CD4-positive, alpha-beta T cell treated with Interleukin-15 for 1 hour (primary cell): ENCODE data around the gene RNF8.

ENCODE experiments used
- DNase-seq: peaks from one replicate; pipeline ENCODE4 v3.0.0-alpha.2; 2020

RNF8 gene

DNA sequence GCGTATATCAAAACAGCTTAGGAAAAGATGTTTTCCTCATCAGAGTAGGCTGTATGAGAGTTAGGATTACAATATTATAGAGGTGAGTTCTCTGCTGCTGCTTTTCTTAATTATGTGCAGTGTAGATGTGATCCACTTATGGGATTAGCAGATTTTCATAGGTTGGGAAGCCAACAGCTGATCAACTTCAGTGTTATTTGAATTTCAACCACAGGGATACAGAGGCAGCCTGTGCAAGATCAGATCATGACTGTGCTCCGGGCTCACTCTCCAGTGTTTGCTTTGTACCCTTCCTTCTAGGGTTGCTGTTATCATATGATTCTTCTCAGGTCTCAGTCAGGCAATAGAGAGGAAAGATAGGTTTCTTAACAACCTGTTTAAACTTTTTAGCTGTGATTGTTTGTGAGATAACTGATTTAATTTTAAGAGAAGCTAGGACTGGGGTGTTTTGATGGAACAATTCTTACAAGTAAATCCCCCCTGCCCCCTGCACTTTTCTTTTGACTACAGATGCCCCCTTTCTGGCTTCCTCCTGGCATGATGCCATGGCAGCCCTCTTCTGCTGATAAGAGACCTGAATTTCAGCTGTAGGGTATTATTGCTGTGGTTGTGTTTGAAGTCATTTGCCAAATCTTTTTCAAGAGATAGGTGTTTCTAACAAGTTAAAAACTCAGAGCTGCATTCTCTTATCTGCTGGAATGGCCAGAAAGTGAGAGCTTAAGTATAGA, 8.5 kb downstream of the RNF8 start:
- DNase-seq: no peak

DNA sequence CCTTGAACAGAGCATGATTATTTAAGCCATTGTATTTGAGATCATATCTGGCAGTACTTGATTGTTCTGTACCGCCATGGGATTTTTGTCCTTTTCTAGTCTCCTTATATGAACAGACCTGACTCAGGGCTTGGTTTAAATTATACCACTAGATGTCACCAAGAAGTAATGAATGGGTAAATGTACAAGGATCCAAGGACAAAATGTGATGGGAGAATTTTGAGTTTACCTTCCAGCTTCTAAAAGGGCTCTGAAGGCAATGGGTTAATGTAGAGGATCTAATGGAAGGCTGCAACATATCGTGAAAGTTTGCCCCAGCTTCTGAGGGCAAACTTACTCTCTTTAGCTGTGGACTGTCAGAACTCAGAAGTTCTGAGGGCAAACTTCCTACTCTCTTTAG, 12.0 kb downstream of the RNF8 start:
- no peak for DNase-seq

DNA sequence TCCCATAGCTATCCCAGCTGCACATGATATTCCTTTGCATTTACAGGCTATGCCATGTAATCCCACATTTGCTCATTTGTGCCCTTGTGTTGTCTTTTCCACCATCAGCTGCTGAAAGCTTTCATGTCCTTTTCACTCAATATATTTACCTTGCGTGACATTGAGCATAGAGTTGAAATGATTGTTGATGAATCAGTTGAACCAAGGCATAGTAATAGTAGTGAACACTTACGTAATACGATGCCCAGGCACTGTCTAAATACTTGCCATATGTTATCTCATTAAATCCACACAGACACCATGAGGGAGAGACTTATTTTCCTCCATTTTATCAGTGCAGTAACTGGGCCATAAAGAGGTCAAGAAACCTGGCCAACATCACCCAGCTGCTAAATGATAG, 13.1 kb downstream of the RNF8 start:
- no peak for DNase-seq

DNA sequence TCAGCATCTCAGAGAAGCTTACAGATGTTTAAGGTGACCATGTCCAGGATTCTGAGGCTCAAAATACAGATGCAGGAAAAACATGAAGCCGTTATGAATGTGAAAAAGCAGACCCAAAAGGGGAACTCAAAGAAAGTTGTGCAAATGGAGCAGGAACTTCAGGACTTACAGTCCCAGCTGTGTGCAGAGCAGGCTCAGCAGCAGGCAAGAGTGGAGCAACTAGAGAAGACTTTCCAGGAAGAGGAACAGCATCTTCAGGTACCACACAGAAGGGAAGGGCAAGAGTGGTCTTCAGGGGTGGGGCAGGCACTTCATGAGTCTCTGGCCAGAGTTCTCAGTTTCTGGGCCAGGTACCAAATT, 15.2 kb downstream of the RNF8 start:
- DNase-seq: no peak

DNA sequence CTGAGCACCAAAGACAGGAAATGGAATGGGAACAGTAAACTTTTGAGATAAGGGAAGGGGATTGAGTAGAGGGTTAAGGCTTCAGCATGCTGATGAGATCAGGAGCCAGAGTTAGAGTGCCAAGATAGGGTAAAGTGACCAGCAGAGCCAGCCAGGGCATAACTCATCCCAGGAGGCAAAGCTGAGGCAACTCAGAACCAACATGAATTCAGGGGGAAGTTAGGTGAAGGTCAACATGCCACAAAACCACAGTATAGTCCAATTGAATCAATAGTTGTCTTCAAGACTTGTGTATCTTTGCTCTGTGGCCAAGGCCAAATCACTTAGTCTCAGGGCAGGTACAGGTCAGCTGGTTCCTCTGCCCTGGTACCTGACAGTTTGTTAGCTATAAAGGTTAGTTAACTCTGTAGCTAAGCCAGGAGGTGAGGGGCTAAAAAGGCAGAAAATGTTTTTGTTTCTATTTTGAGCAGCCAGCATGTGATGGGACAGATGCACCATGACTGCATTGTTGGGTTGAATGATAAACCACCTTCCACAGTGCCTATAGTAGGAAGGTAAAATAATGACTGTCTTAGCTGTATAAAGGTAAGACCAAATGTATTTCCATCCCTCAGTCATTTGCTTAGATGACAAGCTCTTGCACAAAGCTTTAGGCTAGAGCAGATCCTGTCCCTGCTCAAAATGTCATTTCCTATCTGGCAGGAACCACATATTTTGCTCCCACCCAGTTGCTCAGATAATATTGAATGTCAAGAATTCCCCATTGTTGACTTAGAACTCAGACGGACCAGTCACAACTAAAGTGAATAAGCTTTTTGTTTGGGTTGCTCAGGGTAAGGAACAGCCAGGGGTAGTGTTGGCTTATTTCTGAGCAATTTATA, 15.8 kb downstream of the RNF8 start:
- DNase-seq: no peak

DNA sequence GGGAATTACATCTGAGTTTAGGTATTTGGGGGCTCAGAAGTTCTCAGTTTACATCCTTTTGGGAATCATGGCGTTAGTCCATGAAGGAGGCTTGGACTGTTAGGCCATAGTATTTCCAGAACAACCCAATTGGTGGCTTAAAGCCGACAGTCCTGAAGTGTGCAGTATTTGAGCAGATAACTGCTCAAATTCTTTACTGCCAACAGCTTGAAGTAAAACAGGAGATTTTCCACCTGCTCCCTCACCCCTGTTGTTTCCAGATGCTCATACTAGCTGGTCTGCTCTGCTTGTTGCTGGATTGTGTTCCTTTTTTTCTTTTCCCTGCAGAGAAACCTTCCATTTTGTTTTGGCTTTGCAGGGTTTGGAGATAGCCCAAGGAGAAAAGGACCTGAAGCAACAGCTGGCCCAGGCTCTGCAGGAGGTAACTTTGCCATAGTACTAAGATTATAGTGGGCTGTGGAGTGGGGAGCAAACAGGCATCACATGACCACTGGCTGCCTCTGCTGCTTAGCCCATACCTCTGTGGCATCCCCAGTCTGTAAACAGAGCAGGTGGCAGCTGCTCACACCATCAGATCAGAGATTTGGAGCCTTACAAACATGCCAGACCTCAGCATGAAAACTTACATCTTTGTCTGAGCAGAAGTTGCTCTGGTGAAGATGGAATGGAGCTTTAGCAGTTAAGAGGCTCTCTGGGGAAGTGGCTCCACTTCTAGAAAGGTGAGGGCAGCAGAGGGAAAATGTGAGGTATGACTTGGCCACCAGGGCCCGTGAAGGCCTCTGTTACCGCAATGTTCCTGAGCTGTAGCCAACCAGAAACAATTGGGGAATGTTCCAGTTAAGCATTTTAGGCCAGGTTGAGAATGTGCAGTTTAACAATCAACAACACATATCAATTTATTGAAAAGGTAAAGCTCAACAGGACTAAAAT, 17.6 kb downstream of the RNF8 start:
- DNase-seq: no peak

DNA sequence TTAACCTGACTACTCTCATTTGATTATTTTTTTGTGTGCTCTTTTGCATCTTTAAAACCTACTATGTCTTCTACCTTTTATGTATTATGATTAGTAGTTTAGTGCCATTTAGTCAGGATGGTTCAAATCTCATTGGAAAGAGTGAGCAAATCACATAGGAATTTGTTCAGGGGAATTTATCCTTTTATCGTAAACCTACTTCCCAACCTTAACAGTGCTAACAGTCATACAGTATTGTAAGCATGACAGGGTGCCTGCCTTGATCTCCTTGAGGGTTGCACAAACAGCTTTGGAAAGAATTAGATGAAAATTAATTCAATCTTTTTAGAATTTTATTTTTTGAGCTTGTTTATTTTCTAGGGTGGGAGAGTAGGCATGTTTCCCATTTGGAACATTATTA, 18.3 kb downstream of the RNF8 start:
- no peak for DNase-seq

DNA sequence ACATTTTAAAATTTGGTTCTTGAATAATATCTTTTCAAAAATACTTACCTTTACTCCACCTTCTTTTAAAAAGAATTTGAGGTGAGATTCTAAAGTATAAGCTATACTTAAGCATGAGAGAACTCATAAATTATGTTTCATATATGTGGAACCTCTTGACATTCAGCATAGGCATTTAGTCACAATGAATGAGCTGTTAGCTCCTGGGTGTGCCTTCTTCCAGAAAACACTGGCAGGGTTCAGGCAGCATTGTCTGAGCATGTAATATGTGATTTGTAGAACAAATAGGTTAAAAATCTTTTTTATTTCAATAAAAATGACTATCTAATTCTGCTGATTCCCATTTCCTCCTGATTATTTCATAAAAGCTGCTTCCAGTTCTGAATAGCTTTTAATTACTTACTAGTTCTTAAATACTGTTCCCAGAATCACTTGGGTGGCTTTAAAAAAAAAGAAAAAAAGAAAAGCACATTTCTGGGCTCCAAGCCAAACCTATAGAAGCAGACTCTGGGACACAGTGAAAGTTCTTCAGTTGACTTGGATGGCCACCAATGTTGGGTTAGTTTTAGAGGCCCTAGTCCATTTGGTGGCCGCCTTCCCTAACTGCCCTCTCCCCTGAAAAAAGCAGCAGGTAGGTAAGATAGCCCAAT, 20.2 kb downstream of the RNF8 start:
- no peak for DNase-seq

DNA sequence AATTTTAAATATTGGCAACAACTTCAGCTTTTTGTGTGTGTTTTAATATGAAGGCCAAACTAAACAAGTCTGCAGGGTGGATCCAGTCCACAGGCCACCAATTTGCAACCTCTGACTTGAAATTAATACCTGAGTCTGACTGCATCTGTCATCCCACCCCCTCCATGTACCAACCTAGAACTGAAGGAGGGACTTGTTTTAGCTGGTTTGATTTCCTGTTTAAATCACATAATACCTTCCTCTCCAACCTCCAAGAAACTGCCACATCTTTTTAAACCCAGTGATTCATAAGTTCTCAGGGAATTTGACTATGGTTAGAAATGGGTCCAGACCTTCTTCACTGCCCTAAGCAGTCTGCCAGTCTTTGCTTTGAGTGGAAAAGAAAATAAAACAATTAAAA, 21.6 kb downstream of the RNF8 start:
- DNase-seq: no peak

DNA sequence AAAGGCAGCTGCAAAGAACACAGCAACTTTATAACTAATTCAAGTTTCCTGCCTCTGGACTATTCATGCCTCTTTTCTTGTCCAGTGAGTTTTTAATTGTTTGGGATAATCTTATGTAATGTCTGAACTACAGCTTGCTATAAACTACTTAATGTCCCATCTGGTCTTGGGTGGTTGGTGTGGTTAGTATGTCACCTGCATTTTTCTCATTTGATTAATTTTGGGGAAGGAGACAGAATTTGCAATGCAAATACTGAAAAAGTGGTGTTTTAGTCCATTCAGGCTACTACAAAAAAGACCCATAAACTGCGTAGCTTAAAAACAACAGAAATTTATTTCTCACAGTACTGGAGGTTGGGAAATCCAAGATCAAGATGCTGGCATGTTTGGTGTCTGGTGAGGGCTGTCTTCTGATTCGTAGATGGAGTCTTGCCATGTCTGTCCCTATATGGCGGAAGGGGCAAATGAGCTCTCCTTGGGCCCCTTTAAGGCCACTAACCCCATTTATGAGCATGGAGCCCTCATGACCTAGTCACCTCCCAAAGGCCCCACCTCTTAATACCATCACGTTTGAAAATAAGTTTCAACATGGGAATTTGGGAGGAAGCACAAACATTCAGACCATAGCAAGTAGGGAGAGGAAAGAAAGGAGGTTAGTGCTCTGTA, 22.4 kb downstream of the RNF8 start:
- no peak for DNase-seq

DNA sequence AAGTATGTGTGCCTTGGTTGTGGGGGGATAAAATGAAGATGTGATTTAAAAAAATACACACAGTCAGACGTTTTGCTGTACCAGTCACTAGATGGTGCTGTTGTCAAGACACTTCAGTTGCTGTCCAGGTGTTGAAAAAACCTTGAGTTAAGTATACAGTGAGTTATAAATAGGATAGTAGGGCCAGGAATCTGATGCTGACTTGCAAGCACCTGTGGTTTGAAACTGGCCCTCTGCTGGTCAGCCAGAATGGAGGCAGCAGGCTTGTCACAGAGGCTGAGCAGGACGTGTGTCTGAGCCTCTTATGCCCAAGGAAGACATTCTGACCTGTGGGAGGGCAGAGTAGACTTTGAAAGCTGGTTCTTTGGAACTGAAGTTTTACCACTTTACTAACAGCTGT, 27.8 kb downstream of the RNF8 start:
- DNase-seq: no peak

DNA sequence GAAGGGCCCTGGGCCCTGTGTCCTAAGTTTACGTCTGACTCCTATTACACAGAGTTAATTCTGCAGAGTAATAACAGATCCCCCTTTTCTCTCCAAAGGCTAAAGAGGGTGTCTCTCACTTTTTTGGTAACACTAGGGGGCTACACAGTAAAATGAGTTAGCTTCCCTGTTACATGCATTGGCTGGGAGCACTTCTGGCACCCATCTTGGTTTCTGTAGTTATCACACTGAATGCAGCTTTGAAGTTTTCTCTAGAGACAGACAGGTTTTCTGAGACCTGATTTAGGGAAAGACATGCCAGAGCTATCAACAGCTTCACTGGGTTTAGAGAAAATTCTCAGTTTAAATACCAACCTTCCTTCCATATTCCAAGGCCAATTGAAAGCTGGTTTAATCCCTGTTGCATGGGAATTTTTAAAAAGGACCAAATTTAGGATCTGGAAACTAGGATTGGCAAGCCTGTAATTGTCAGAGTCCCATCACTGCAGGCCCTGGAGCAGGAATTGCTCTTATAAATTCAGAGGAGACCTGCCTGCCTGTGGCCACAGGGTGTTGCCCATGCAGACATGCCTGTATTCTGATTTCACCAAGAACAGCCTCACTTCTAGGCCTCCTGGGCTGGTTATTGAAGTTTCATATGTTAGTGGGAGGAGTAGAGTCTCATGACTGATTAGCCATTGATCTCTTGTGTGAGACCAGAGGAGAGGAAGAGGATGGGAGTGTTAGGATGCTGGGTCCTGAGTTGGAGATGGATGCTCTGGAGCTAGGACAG, 29.4 kb downstream of the RNF8 start:
- DNase-seq: no peak

DNA sequence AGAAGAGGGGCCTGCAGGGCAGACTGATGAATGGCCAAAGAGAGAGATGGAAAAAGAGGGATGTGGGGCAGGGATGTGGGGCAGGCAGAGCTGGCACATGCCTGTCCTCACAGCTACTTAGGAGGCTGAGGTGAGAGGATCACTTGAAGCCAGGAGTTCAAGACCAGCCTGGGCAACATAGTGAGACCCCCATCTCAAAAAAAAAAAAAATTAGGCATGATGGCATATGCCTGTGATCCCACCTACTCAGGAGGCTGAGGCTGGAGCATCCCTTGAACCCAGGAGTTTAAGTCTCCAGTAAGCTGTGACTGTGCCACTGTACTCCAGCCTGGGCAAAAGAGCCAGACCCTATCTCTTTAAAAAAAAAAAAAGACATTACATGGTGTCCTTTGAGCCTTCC, 34.8 kb downstream of the RNF8 start:
- DNase-seq: no peak

DNA sequence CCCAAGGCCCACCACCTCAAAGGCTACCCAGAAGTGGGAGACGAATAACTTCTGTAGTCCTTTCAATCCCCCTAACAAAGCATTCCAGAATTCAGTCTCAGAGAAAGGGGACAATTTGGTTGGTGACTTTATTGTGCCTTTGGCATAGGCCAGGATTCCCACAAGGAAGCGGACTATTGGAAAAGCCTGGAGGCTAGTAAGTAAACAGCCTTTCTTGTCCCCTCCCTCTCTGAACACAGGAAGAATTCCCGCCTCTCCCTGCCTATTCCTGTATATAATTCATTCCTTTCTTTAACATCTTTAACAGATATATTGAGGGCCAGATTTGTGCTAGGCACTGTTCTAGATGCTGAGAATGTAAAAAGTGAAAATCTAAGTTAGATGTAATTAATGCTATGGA, 36.1 kb downstream of the RNF8 start:
- no peak for DNase-seq

DNA sequence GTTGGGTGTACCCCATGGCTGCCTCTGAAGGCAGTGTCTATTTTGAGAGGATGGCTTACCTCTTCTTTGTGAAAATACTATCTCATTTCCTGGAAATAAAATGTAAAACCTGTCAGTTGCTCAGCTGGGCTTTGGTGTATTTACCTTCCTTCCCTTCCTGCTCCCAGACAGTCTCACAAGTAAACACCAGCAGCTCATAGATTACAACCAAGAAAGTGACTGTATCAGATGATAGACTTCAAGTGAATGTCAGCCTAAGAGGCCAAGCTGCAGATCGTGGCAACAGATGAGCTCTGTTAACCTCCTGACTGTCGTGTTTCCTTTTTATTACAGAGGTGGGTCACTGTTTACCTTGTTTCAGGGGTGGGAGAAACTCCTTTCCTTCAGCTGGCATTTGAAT, 37.3 kb downstream of the RNF8 start:
- no peak for DNase-seq

DNA sequence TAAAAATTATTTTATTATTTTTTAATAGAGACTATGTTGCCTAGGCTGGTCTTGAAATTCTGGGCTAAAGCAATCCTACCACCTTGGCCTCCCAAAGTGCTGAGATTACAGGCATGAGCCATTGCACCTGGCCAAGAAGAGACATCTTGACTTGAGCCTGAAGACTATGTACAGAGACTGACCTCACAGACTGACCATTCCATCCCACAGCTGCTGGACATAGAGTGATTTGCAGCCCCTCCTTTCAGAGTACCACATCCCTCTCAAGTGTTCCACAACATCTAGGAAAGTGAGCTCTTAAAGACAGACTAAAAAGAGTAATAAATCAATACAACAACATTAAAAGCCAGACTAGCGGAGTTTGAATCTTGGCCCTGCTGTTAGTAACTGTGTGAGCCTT, 39.0 kb downstream of the RNF8 start:
- DNase-seq: no peak

DNA sequence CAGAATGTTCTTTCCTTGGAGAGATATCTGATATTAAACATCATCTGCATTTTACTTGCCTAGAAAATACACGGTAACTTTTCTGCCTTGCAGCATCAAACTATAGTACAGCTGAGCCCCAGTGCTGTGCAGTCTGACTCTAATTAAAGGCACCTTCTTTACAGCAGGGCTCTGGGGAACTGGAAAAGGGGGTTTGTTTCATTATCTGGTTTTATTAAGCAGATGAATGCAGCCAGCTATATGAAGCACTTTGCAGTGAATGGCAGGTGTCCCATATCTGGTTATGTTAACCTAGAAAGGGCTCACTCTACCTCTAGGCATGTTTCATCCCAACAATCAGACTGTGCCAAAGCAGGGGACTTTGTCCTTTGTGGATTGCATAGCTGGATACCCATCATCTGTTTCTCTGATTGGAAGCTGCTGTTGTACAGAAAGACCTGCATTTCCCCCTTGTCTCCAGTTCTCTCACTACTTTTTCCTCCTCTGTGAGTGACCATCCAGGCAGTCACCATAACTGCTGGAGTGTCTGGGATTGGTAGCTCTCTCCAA, 39.7 kb downstream of the RNF8 start:
- DNase-seq: no peak

DNA sequence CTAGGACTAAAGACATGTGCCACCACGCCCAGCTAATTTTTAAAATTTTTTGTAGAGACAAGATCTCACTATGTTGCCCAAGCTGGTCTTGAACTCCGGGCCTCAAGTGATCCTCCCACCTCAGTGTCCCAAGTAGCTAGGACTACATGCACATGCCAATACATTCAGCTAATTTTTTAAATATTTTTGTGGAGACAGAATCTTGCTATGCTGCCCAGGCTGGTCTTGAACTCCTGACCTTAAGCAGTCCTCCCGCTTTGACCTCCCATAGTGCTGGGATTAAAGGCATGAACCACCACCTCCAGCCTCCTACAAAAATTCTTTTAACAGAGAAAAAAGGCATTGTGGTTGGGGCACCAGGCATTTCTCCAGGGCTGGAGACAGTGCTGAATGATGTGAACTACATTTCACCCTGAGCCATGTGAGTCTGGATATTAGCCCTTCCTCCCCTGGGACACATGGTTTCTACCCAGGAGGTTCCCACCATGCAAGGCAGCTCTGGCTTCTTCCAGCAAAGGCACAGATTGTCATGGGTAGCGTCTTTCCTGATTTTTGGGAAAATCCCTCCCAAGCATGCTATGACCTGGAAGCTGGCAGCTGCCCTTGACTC, 42.9 kb downstream of the RNF8 start:
- no peak for DNase-seq

DNA sequence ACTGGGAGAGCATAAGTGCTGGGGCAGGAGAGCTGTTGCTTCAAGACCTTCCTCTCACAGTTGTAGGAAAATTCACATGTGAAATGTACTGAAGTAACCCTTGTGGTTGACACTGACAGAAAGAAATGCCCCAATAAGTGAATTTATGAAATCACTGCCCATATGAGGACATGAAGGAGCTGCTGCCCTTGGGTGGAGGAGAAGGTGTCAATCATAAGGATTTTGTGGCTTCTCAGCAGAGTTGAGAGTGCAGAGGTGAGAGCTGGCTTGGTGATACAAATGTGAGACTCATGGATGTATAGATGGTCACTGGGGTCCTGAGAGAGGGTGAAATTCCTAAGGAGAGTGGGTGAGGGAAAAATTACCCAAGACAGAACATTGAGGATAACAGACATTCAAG, 45.3 kb downstream of the RNF8 start:
- DNase-seq: no peak

DNA sequence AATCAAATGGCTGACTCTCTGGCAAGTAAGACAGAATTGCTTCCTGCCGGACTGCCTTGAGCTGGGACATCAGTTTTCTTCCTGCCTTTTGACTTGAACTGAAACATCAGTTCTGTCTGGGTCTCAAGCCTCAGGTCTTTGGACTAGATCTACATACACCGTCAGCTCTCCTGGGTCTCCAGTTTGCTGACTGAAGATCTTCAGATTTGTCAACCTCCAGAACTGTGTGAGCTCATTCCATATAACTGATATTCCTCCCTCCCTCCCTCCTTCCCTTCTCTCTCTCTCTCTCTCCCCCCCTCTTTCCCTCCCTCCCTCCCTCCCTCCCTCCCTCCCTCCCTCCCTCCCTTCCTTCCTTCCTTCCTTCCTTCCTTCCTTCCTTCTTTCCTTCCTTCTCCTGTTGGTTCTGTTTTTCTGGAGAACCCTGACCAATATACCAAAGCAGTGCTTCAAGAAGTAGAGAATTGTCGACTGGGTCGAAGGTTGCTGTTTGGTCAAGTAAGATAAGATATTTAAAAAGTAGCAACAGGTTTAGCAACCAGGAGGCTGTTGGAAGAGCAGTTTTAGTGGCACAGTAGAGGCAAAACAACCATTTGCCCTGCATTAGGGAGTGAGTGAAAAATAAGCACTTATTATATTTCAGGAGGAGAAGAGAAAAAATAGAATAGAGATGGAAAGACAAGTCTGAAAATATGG, 46.2 kb downstream of the RNF8 start:
- no peak for DNase-seq
